Suprapubic skin (tissue), 4 donors: ENCODE results near the gene CARM1. TPM values are rescaled to one million over a fixed set of nuclear protein-coding genes. Genes with fewer than 3 reads are reported as not detected.
"Not testable (repeated sequence)": the region's sequence is repeated elsewhere in the genome, so short reads cannot be mapped to it uniquely, and the experiment has no call there.

Experiments
- DNase-seq, 2 donors: peaks; one replicate each; pipeline ENCODE4 v3.0.0-alpha.2; 2019; ENCODE audit warnings: low spot score in 2 of 2
- H3K27ac ChIP-seq: fragments of 200-600 bp; sonication (generic); one replicate; pipeline ENCODE4 v1.5.1; 2019
- H3K27me3 ChIP-seq: fragments of 200-600 bp; sonication (generic); one replicate; pipeline ENCODE4 v1.5.1; 2019
- H3K36me3 ChIP-seq: fragments of 200-600 bp; sonication (generic); one replicate; pipeline ENCODE4 v1.5.1; 2019
- H3K4me1 ChIP-seq: fragments of 200-600 bp; sonication (generic); one replicate; pipeline ENCODE4 v1.5.1; 2019
- H3K4me3 ChIP-seq: fragments of 200-600 bp; sonication (generic); one replicate; pipeline ENCODE4 v1.5.1; 2019; ENCODE audit warnings: mild to moderate bottlenecking
- H3K9me3 ChIP-seq: fragments of 200-600 bp; sonication (generic); one replicate; pipeline ENCODE4 v1.5.1; 2019
- CTCF ChIP-seq, 2 donors: fragments of 200-600 bp in 1 of 2; fragments of 450-650 bp in 1 of 2; sonication (generic) in 1 of 2; IDR thresholded peaks; one replicate each; pipeline ENCODE4 v1.5.1; 2016 to 2019; ENCODE audit warnings: antibody characterized with exemption in 2 of 2, mild to moderate bottlenecking in 1 of 2, moderate library complexity in 1 of 2
- EP300 ChIP-seq: sonication (generic); formaldehyde crosslinking; IDR thresholded peaks from one replicate; pipeline ENCODE4 v1.6.1; 2017; ENCODE audit warnings: antibody characterized with exemption
- POLR2A ChIP-seq, 2 donors: fragments of 450-650 bp; IDR thresholded peaks; one replicate each; pipeline ENCODE4 v1.6.1; 2017; ENCODE audit warnings: antibody characterized with exemption in 2 of 2, mild to moderate bottlenecking in 2 of 2, moderate library complexity in 2 of 2
- POLR2AphosphoS5 ChIP-seq, 3 donors: sonication (generic); formaldehyde crosslinking; IDR thresholded peaks; one replicate each; pipeline ENCODE4 v1.6.1; 2017; ENCODE audit warnings: antibody characterized with exemption in 3 of 3
- WGBS: methylation state at CpG from one replicate; pipeline ENCODE4 v1.1.5; 2018; 5-methylcytosine and 5-hydroxymethylcytosine counted together
- total RNA-seq, 4 donors: library from RNA; depleted of rRNA; stranded (reverse); fragments of >200 nt; gene quantifications; one replicate each; pipeline ENCODE4 v1.1.0, GENCODE V29; 2016

The CARM1 gene
- total RNA-seq, 4 donors from 2014 or later = 19.8 to 26.6 (median 23.2) TPM

GRCh38 chr19:10863107-10863717, 8.1 kb upstream of the CARM1 start:
- Histone ChIP-seq H3K27me3 (no peaks in the 10 kb centered on the region), H3K27ac (no peak overlapping the region), H3K9me3 (no peaks in the 10 kb centered on the region), H3K36me3 (no peaks in the 10 kb centered on the region), H3K4me1 (peaks cover 8% of the 10 kb centered on the region), H3K4me3 (no peak overlapping the region)
- no peak for DNase-seq
- 73% methylated on average over 18 of the region's 18 CpGs for WGBS
- TF ChIP-seq EP300 = no peak
- TF ChIP-seq POLR2A (IDR thresholded peaks at IDR 0.05) = no peak
- TF ChIP-seq POLR2AphosphoS5 (IDR thresholded peaks at IDR 0.05) = no peak
- no peak for TF ChIP-seq CTCF (IDR thresholded peaks at IDR 0.05)

- Histone ChIP-seq H3K4me3 (no peak overlapping the region), H3K36me3 (no peaks in the 10 kb centered on the region), H3K27ac (no peak overlapping the region), H3K27me3 (no peaks in the 10 kb centered on the region), H3K4me1 (peaks cover 8% of the 10 kb centered on the region), H3K9me3 (no peaks in the 10 kb centered on the region)
- peak; percentile 66 to 92 for TF ChIP-seq CTCF (IDR thresholded peaks at IDR 0.05)
- TF ChIP-seq POLR2AphosphoS5 (IDR thresholded peaks at IDR 0.05) = no peak
- 13% methylated on average over 6 of the region's 6 CpGs for WGBS
- peak; percentile 90 to 91 for DNase-seq
Observed at GRCh38 chr19:10864538-10864899, 6.8 kb upstream of the CARM1 start.

- peaks cover 14% of the 10 kb centered on the region for H3K4me1 ChIP-seq
Observed at GRCh38 chr19:10866495-10866894, 4.9 kb upstream of the CARM1 start.

GRCh38 chr19:10868872-10869547, 2.3 kb upstream of the CARM1 start:
- H3K27me3 ChIP-seq = no peaks in the 10 kb centered on the region
- no peak overlapping the region for H3K4me3 ChIP-seq
- H3K36me3 ChIP-seq = no peaks in the 10 kb centered on the region
- H3K27ac ChIP-seq = no peak overlapping the region
- no peak for DNase-seq
- peaks cover 31% of the 10 kb centered on the region for H3K4me1 ChIP-seq
- WGBS = 91% methylated on average over 5 of the region's 10 CpGs
- H3K9me3 ChIP-seq = no peaks in the 10 kb centered on the region
- no peak for TF ChIP-seq CTCF (IDR thresholded peaks at IDR 0.05)
- no peak for TF ChIP-seq POLR2AphosphoS5 (IDR thresholded peaks at IDR 0.05)
- no peak for TF ChIP-seq POLR2A (IDR thresholded peaks at IDR 0.05)
- no peak for TF ChIP-seq EP300

More at GRCh38 chr19:10866495-10866894, 4.9 kb upstream of the CARM1 start:
- H3K4me3 ChIP-seq = no peak overlapping the region
- no peak for TF ChIP-seq POLR2AphosphoS5 (IDR thresholded peaks at IDR 0.05)
- no peak for TF ChIP-seq POLR2A (IDR thresholded peaks at IDR 0.05)
- no peak for TF ChIP-seq EP300
- TF ChIP-seq CTCF (IDR thresholded peaks at IDR 0.05) = no peak
- DNase-seq = no peak
- no peak overlapping the region for H3K27ac ChIP-seq
- no peaks in the 10 kb centered on the region for H3K36me3 ChIP-seq
- H3K9me3 ChIP-seq = no peaks in the 10 kb centered on the region
- 86% methylated on average over 10 of the region's 10 CpGs for WGBS
- no peaks in the 10 kb centered on the region for H3K27me3 ChIP-seq

- H3K4me3 ChIP-seq, H3K36me3 ChIP-seq, H3K27ac ChIP-seq, H3K9me3 ChIP-seq, H3K27me3 ChIP-seq: not testable (repeated sequence)
- peak in 1 of 2 donors; percentile 72 for DNase-seq
- WGBS = 95% methylated on average over 11 of the region's 11 CpGs
- H3K4me1 ChIP-seq = peaks cover 26% of the 10 kb centered on the region
Observed at GRCh38 chr19:10869872-10870311, 1.5 kb upstream of the CARM1 start.
